GM18517 (cell line): ENCODE measurements around the gene CHMP1A.
"Not testable (repeated sequence)": the region's sequence is repeated elsewhere in the genome, so short reads cannot be mapped to it uniquely, and the experiment has no call there.

Source experiments
- ATAC-seq: cut with Tn5 transposase; IDR thresholded peaks from one replicate; pipeline ENCODE4 v1.9.1; 2021; ENCODE audit warnings: mild to moderate bottlenecking, moderate library complexity; ENCODE audit not compliant: unreplicated experiment

Gene CHMP1A

GRCh38 chr16:89661215-89661614 lies 3.7 kb upstream of the CHMP1A start:
- no peak for ATAC-seq

GRCh38 chr16:89660146-89660545 lies 2.6 kb upstream of the CHMP1A start:
- ATAC-seq, result no peak

GRCh38 chr16:89658221-89658879 lies 842 bp upstream of the CHMP1A start:
- no peak for ATAC-seq

GRCh38 chr16:89656435-89657121 lies 930 bp downstream of the CHMP1A start:
- ATAC-seq, result no peak

- no peak for ATAC-seq
Measured at GRCh38 chr16:89655062-89655643, 2.4 kb downstream of the CHMP1A start.

GRCh38 chr16:89653656-89654295 lies 3.7 kb downstream of the CHMP1A start:
- no peak for ATAC-seq

- no peak for ATAC-seq
Measured at GRCh38 chr16:89651584-89651983, 5.9 kb downstream of the CHMP1A start.

- no peak for ATAC-seq
Measured at GRCh38 chr16:89646906-89647305, 10.6 kb downstream of the CHMP1A start.

- ATAC-seq, result no peak
Measured at GRCh38 chr16:89646270-89646669, 11.2 kb downstream of the CHMP1A start.

- ATAC-seq, result no peak
Measured at GRCh38 chr16:89645122-89645521, 12.4 kb downstream of the CHMP1A start.

- ATAC-seq, result no peak
Measured at GRCh38 chr16:89643769-89644300, 13.7 kb downstream of the CHMP1A start.

- ATAC-seq, result no peak
Measured at GRCh38 chr16:89642574-89642973, 14.9 kb downstream of the CHMP1A start.

- ATAC-seq, result no peak
Measured at GRCh38 chr16:89641458-89642119, 15.9 kb downstream of the CHMP1A start.

GRCh38 chr16:89639385-89639784 lies 18.1 kb downstream of the CHMP1A start:
- no peak for ATAC-seq

GRCh38 chr16:89638455-89638854 lies 19.1 kb downstream of the CHMP1A start:
- no peak for ATAC-seq

GRCh38 chr16:89637379-89637778 lies 20.1 kb downstream of the CHMP1A start:
- ATAC-seq, result no peak

GRCh38 chr16:89636663-89637062 lies 20.8 kb downstream of the CHMP1A start:
- ATAC-seq, result no peak

GRCh38 chr16:89634463-89635385 lies 22.8 kb downstream of the CHMP1A start:
- ATAC-seq, result not testable (repeated sequence)

GRCh38 chr16:89633064-89633631 lies 24.4 kb downstream of the CHMP1A start:
- ATAC-seq, result no peak
